GM23338 (cell line): ENCODE measurements around the gene CXADR. TPM values are rescaled to one million over a fixed set of nuclear protein-coding genes. Genes with fewer than 3 reads are reported as not detected.
"Not testable (repeated sequence)": the region's sequence is repeated elsewhere in the genome, so short reads cannot be mapped to it uniquely, and the experiment has no call there.

Experiments
- ATAC-seq: fragments of 200-7000 bp; cut with Tn5 transposase; 3 replicates; pipeline ENCODE4 v1.9.1; 2020
- DNase-seq: peaks from one replicate; pipeline ENCODE4 v3.0.0-alpha.2; 2015; ENCODE audit warnings: low spot score
- H2AFZ ChIP-seq: fragments of 200-600 bp; sonication (generic); 2 replicates; pipeline ENCODE4 v1.8.0; 2016; ENCODE audit warnings: antibody characterized with exemption, mild to moderate bottlenecking, moderate library complexity
- H3F3A ChIP-seq: fragments of 200-600 bp; sonication (generic); replicated peaks from 2 replicates; pipeline ENCODE4 v1.8.0; 2017; ENCODE audit warnings: antibody characterized with exemption, mixed run types, low read depth
- H3K27ac ChIP-seq: fragments of 200-600 bp; sonication (generic); 2 replicates; pipeline ENCODE4 v1.6.1; 2016; ENCODE audit warnings: low read depth
- H3K27me3 ChIP-seq: fragments of 200-600 bp; sonication (generic); 2 replicates; pipeline ENCODE4 v1.8.0; 2016; ENCODE audit warnings: mild to moderate bottlenecking, mixed run types, moderate library complexity; ENCODE audit not compliant: insufficient read depth
- H3K36me3 ChIP-seq: fragments of 200-600 bp; sonication (generic); 2 replicates; pipeline ENCODE4 v1.8.0; 2016; ENCODE audit warnings: mild to moderate bottlenecking; ENCODE audit not compliant: insufficient read depth
- H3K4me1 ChIP-seq: fragments of 200-600 bp; sonication (generic); 2 replicates; pipeline ENCODE4 v1.8.0; 2016; ENCODE audit warnings: mild to moderate bottlenecking, moderate library complexity; ENCODE audit not compliant: insufficient read depth
- H3K4me2 ChIP-seq: fragments of 200-600 bp; sonication (generic); 2 replicates; pipeline ENCODE4 v1.7.1; 2017; ENCODE audit warnings: mixed run types
- H3K4me3 ChIP-seq: fragments of 200-600 bp; sonication (generic); 2 replicates; pipeline ENCODE4 v1.6.1; 2016; ENCODE audit warnings: mixed run types
- H3K79me2 ChIP-seq: fragments of 200-600 bp; sonication (generic); replicated peaks from 2 replicates; pipeline ENCODE4 v1.8.0; 2017; ENCODE audit warnings: mild to moderate bottlenecking; ENCODE audit not compliant: insufficient read depth
- H3K9me2 ChIP-seq: fragments of 200-600 bp; sonication (generic); 2 replicates; pipeline ENCODE4 v1.8.0; 2017; ENCODE audit not compliant: insufficient read depth
- H4K20me1 ChIP-seq: fragments of 200-600 bp; sonication (generic); replicated peaks from 2 replicates; pipeline ENCODE4 v1.8.0; 2017; ENCODE audit warnings: mild to moderate bottlenecking; ENCODE audit not compliant: insufficient read depth
- H3K27ac Mint-ChIP-seq: 2 replicates; pipeline ENCODE4 v1.8.0; 2020; ENCODE audit warnings: inconsistent platforms, mild to moderate bottlenecking, moderate library complexity, mixed read lengths
- H3K27me3 Mint-ChIP-seq: 3 replicates; pipeline ENCODE4 v1.8.0; 2022; ENCODE audit warnings: low read depth, mild to moderate bottlenecking, moderate library complexity, mixed read lengths, inconsistent platforms; ENCODE audit not compliant: insufficient read depth, poor library complexity
- H3K36me3 Mint-ChIP-seq: 3 replicates; pipeline ENCODE4 v1.8.0; 2021; ENCODE audit warnings: low read depth, mild to moderate bottlenecking, inconsistent platforms, moderate library complexity, mixed read lengths
- H3K4me1 Mint-ChIP-seq: 3 replicates; pipeline ENCODE4 v1.8.0; 2020; ENCODE audit warnings: mild to moderate bottlenecking, inconsistent platforms, mixed read lengths
- H3K4me3 Mint-ChIP-seq: 3 replicates; pipeline ENCODE4 v1.8.0; 2021; ENCODE audit warnings: moderate library complexity, mild to moderate bottlenecking, inconsistent platforms, mixed read lengths
- H3K9me3 Mint-ChIP-seq: 3 replicates; pipeline ENCODE4 v1.8.0; 2020; ENCODE audit warnings: moderate library complexity, mild to moderate bottlenecking, inconsistent platforms, mixed read lengths
- CREB1 ChIP-seq: fragments of 250-450 bp; sonication (Bioruptor Pico); IDR thresholded peaks from 2 replicates; pipeline ENCODE4 v1.5.0; 2020; ENCODE audit warnings: low read depth, mild to moderate bottlenecking, moderate library complexity
- EZH2 ChIP-seq: fragments of 200-600 bp; sonication (generic); IDR thresholded peaks from one replicate; pipeline ENCODE4 v1.8.0; 2017; ENCODE audit warnings: antibody characterized with exemption, mild to moderate bottlenecking, low read depth; ENCODE audit not compliant: unreplicated experiment
- JUNB ChIP-seq: IDR thresholded peaks from one replicate; pipeline ENCODE4 v1.6.1; 2016; ENCODE audit warnings: antibody characterized with exemption; ENCODE audit not compliant: unreplicated experiment
- NANOG ChIP-seq: IDR thresholded peaks from 2 replicates; pipeline ENCODE4 v1.6.1; 2016; ENCODE audit warnings: antibody characterized with exemption, borderline replicate concordance
- POLR2AphosphoS5 ChIP-seq: IDR thresholded peaks from 2 replicates; pipeline ENCODE4 v1.6.1; 2016; ENCODE audit warnings: antibody characterized with exemption, low read depth
- STAT1 ChIP-seq: IDR thresholded peaks from one replicate; pipeline ENCODE4 v1.6.1; 2016; ENCODE audit warnings: antibody characterized with exemption; ENCODE audit not compliant: unreplicated experiment
- ZNF114 ChIP-seq: fragments of 250-450 bp; sonication (Bioruptor Pico); IDR thresholded peaks from 2 replicates; pipeline ENCODE4 v1.5.0; 2020; ENCODE audit warnings: mild to moderate bottlenecking, moderate library complexity
- ZNF331 ChIP-seq: fragments of 250-450 bp; sonication (Bioruptor Pico); IDR thresholded peaks from 2 replicates; pipeline ENCODE4 v1.5.0; 2020; ENCODE audit warnings: low read depth, mild to moderate bottlenecking, moderate library complexity
- polyA plus RNA-seq: library from polyadenylated mRNA; unstranded; fragments of >200 nt; fragmentation: Nextera tagmentation; extraction: Ambion mirVana; gene quantifications from 2 replicates; pipeline ENCODE4 v1.2.1, GENCODE V29; 2016
- total RNA-seq: library from RNA; depleted of rRNA; stranded (reverse); fragments of >200 nt; shearing (Covaris generic); gene quantifications from 2 replicates; pipeline ENCODE4 v1.2.3, GENCODE V29; 2014
- TF ChIP-seq, protein P1 (sequence below), 2 experiments: fragments of 200-600 bp in 1 of 2; sonication (generic) in 1 of 2; conservative IDR thresholded peaks; 2 replicates each; pipeline versions ENCODE4 v1.5.1 to v1.6.1; 2016 to 2017; ENCODE audit warnings: antibody characterized with exemption in 2 of 2, low read depth in 2 of 2, mild to moderate bottlenecking in 2 of 2, moderate library complexity in 1 of 2
- TF ChIP-seq, protein P2 (sequence below): fragments of 250-450 bp; sonication (Bioruptor Pico); IDR thresholded peaks from 2 replicates; pipeline ENCODE4 v1.5.0; 2020; ENCODE audit warnings: mild to moderate bottlenecking, moderate library complexity

The CXADR gene
- total and polyA plus RNA-seq, 2 experiments from 2014 or later, result 126 to 207 TPM

DNA sequence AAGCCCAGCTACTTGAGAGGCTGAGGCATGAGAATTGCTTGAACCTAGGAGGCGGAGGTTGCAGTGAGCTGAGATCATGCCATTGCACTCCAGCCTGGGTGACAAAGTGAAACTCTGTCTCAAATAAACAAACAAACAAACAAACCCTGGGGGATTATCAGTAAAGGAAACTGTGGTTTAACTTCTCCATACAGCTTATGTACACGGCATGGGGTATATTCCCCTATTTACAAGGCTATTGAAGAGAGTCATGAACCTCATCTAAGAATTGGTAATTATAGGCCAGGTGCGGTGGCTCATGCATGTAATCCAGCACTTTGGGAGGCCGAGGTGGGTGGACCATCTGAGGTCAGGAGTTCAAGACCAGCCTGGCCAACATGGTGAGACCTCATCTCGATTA is 9.9 kb upstream of the CXADR start:
- H3K4me3 Mint-ChIP-seq, H3K4me3 ChIP-seq, DNase-seq, H3K36me3 ChIP-seq, H3K9me2 ChIP-seq, H3K4me1 ChIP-seq, H3K27ac Mint-ChIP-seq, H3K9me3 Mint-ChIP-seq, H3K27me3 Mint-ChIP-seq, H3K27me3 ChIP-seq, H3K27ac ChIP-seq, H2AFZ ChIP-seq, H4K20me1 ChIP-seq, H3K79me2 ChIP-seq, H3K4me1 Mint-ChIP-seq, H3F3A ChIP-seq, H3K4me2 ChIP-seq, ATAC-seq: not testable (repeated sequence)
- H3K36me3 Mint-ChIP-seq, result peaks cover 13% of the 10 kb centered on the region; the same call in 2 of the 3 replicates

GRCh38 chr21:17506951-17507350 is 5.9 kb upstream of the CXADR start:
- Histone ChIP-seq H4K20me1 (no peaks in the 10 kb centered on the region), H3K4me3 (no peak overlapping the region), H3K36me3 (no peaks in the 10 kb centered on the region), H3K9me2 (no peaks in the 10 kb centered on the region), H3K4me1 (peaks cover 2% of the 10 kb centered on the region; the same call in 1 of the 2 replicates), H3K4me2 (no peak overlapping the region), H3K79me2 (no peaks in the 10 kb centered on the region), H3K27ac (no peak overlapping the region), H2AFZ (no peak overlapping the region), H3F3A (no peaks in the 10 kb centered on the region), H3K27me3 (no peaks in the 10 kb centered on the region)
- Mint-ChIP-seq H3K36me3 (peaks cover 13% of the 10 kb centered on the region; the same call in 2 of the 3 replicates), H3K4me3 (no peak overlapping the region), H3K27ac (no peak overlapping the region), H3K4me1 (peaks cover 3% of the 10 kb centered on the region), H3K9me3 (peaks cover 10% of the 10 kb centered on the region; the same call in 2 of the 3 replicates), H3K27me3 (peaks cover 5% of the 10 kb centered on the region)
- ATAC-seq (no peak), DNase-seq (no peak)
- TF ChIP-seq NANOG, result no peak
- TF ChIP-seq, protein P1, sequence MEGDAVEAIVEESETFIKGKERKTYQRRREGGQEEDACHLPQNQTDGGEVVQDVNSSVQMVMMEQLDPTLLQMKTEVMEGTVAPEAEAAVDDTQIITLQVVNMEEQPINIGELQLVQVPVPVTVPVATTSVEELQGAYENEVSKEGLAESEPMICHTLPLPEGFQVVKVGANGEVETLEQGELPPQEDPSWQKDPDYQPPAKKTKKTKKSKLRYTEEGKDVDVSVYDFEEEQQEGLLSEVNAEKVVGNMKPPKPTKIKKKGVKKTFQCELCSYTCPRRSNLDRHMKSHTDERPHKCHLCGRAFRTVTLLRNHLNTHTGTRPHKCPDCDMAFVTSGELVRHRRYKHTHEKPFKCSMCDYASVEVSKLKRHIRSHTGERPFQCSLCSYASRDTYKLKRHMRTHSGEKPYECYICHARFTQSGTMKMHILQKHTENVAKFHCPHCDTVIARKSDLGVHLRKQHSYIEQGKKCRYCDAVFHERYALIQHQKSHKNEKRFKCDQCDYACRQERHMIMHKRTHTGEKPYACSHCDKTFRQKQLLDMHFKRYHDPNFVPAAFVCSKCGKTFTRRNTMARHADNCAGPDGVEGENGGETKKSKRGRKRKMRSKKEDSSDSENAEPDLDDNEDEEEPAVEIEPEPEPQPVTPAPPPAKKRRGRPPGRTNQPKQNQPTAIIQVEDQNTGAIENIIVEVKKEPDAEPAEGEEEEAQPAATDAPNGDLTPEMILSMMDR (conservative IDR thresholded peaks at IDR 0.05; ENCODE audit: low read depth in 2 of 2), result no peak
- TF ChIP-seq EZH2, result no peak
- TF ChIP-seq ZNF331, result no peak
- no peak for TF ChIP-seq STAT1
- no peak for TF ChIP-seq JUNB
- no peak for TF ChIP-seq CREB1 (CRISPR knock-in tag)
- TF ChIP-seq, protein P2, sequence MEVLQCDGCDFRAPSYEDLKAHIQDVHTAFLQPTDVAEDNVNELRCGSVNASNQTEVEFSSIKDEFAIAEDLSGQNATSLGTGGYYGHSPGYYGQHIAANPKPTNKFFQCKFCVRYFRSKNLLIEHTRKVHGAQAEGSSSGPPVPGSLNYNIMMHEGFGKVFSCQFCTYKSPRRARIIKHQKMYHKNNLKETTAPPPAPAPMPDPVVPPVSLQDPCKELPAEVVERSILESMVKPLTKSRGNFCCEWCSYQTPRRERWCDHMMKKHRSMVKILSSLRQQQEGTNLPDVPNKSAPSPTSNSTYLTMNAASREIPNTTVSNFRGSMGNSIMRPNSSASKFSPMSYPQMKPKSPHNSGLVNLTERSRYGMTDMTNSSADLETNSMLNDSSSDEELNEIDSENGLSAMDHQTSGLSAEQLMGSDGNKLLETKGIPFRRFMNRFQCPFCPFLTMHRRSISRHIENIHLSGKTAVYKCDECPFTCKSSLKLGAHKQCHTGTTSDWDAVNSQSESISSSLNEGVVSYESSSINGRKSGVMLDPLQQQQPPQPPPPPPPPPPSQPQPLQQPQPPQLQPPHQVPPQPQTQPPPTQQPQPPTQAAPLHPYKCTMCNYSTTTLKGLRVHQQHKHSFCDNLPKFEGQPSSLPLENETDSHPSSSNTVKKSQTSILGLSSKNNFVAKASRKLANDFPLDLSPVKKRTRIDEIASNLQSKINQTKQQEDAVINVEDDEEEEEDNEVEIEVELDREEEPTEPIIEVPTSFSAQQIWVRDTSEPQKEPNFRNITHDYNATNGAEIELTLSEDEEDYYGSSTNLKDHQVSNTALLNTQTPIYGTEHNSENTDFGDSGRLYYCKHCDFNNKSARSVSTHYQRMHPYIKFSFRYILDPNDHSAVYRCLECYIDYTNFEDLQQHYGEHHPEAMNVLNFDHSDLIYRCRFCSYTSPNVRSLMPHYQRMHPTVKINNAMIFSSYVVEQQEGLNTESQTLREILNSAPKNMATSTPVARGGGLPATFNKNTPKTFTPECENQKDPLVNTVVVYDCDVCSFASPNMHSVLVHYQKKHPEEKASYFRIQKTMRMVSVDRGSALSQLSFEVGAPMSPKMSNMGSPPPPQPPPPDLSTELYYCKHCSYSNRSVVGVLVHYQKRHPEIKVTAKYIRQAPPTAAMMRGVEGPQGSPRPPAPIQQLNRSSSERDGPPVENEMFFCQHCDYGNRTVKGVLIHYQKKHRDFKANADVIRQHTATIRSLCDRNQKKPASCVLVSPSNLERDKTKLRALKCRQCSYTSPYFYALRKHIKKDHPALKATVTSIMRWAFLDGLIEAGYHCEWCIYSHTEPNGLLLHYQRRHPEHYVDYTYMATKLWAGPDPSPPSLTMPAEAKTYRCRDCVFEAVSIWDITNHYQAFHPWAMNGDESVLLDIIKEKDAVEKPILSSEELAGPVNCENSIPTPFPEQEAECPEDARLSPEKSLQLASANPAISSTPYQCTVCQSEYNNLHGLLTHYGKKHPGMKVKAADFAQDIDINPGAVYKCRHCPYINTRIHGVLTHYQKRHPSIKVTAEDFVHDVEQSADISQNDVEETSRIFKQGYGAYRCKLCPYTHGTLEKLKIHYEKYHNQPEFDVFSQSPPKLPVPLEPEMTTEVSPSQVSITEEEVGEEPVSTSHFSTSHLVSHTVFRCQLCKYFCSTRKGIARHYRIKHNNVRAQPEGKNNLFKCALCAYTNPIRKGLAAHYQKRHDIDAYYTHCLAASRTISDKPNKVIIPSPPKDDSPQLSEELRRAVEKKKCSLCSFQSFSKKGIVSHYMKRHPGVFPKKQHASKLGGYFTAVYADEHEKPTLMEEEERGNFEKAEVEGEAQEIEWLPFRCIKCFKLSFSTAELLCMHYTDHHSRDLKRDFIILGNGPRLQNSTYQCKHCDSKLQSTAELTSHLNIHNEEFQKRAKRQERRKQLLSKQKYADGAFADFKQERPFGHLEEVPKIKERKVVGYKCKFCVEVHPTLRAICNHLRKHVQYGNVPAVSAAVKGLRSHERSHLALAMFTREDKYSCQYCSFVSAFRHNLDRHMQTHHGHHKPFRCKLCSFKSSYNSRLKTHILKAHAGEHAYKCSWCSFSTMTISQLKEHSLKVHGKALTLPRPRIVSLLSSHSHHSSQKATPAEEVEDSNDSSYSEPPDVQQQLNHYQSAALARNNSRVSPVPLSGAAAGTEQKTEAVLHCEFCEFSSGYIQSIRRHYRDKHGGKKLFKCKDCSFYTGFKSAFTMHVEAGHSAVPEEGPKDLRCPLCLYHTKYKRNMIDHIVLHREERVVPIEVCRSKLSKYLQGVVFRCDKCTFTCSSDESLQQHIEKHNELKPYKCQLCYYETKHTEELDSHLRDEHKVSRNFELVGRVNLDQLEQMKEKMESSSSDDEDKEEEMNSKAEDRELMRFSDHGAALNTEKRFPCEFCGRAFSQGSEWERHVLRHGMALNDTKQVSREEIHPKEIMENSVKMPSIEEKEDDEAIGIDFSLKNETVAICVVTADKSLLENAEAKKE (CRISPR knock-in tag), result no peak
- TF ChIP-seq ZNF114 (CRISPR knock-in tag), result no peak
- no peak for TF ChIP-seq POLR2AphosphoS5
